GM12878 (cell line): ENCODE results near the gene RAPGEF6. TPM values are rescaled to one million over a fixed set of nuclear protein-coding genes. Genes with fewer than 3 reads are reported as not detected.

Experiments used
- ATAC-seq: fragments of 200-7000 bp; cut with Tn5 transposase; 3 replicates; pipeline ENCODE4 v1.9.1; 2020; ENCODE audit warnings: mild to moderate bottlenecking, moderate library complexity
- BruUV-seq: library from RNA; stranded (reverse); fragments of 400-500 nt; replicated peaks from 2 replicates; lab custom pipeline; 2021; lab: Mats Ljungman, UMichigan
- CTCF ChIA-PET: fragments of 300-600 bp; sonication (Branson Sonifier 250); formaldehyde crosslinking; extraction: SDS; loops from one replicate; lab custom pipeline; 2021; ENCODE audit warnings: inconsistent platforms; lab: Yijun Ruan, JAX
- POLR2A ChIA-PET: fragments of 350-600 bp; formaldehyde crosslinking; extraction: SDS; loops from one replicate; lab custom pipeline; 2021; ENCODE audit warnings: inconsistent platforms; lab: Charles Lee
- RAD21 ChIA-PET: fragments of 300-600 bp; sonication (Branson Sonifier 250); formaldehyde crosslinking; loops from one replicate; lab custom pipeline; 2023; ENCODE audit warnings: antibody characterized with exemption; ENCODE audit not compliant: unreplicated experiment; lab: Charles Lee
- SMC1A ChIA-PET: fragments of 300-600 bp; sonication (Branson Sonifier 250); formaldehyde crosslinking; loops from one replicate; lab custom pipeline; 2023; ENCODE audit not compliant: unreplicated experiment, uncharacterized antibody; lab: Charles Lee
- DNase-seq: peaks from one replicate; pipeline ENCODE4 v3.0.0-alpha.2; 2011; ENCODE audit warnings: low read depth, low spot score
- FAIRE-seq: peaks from 3 replicates; lab custom pipeline; 2011; peaks lifted over from hg19 to GRCh38; lab: Jason Lieb, UNC
- H2AFZ ChIP-seq: 2 replicates; pipeline ENCODE4 v1.6.0; 2011; ENCODE audit warnings: low read depth, low read length, control low read depth; ENCODE audit not compliant: control insufficient read depth
- H3K27ac ChIP-seq: 2 replicates; pipeline ENCODE4 v1.5.1; 2011; ENCODE audit warnings: control low read depth; ENCODE audit not compliant: control insufficient read depth, insufficient read depth
- H3K27me3 ChIP-seq, 2 experiments: replicated peaks in 1 of 2; 2 replicates each; pipeline versions ENCODE4 v1.6.0 to v1.6.1; 2011; ENCODE audit warnings: low read length in 1 of 2; ENCODE audit not compliant: control insufficient read depth in 2 of 2, insufficient read depth in 2 of 2
- H3K36me3 ChIP-seq, 2 experiments: 2 replicates each; pipeline ENCODE4 v1.5.1; 2011; ENCODE audit warnings: low read length in 1 of 2; ENCODE audit not compliant: control insufficient read depth in 2 of 2, insufficient read depth in 2 of 2
- H3K4me1 ChIP-seq: 2 replicates; pipeline ENCODE4 v1.6.1; 2011; ENCODE audit warnings: mild to moderate bottlenecking, low read length, moderate library complexity, mixed read lengths; ENCODE audit not compliant: control insufficient read depth, insufficient read depth
- H3K4me2 ChIP-seq: 2 replicates; pipeline ENCODE4 v1.6.0; 2011; ENCODE audit warnings: control low read depth; ENCODE audit not compliant: control insufficient read depth, insufficient read depth
- H3K4me3 ChIP-seq: fragments of 200-600 bp; sonication (generic); 2 replicates; pipeline ENCODE4 v1.5.1; 2016
- H3K79me2 ChIP-seq: 2 replicates; pipeline ENCODE4 v1.6.0; 2011; ENCODE audit warnings: low read length; ENCODE audit not compliant: control insufficient read depth, insufficient read depth
- H3K9ac ChIP-seq: 2 replicates; pipeline ENCODE4 v1.8.0; 2011; ENCODE audit warnings: low read length, control low read depth, mixed read lengths; ENCODE audit not compliant: control insufficient read depth, insufficient read depth
- H3K9me3 ChIP-seq: replicated peaks from 3 replicates; pipeline ENCODE4 v1.5.1; 2011; ENCODE audit warnings: mild to moderate bottlenecking, low read length; ENCODE audit not compliant: control insufficient read depth, insufficient read depth
- H4K20me1 ChIP-seq: 2 replicates; pipeline ENCODE4 v1.6.0; 2011; ENCODE audit not compliant: control insufficient read depth, insufficient read depth
- CHD2 ChIP-seq: IDR thresholded peaks from 2 replicates; pipeline ENCODE4 v1.6.1; 2011; ENCODE audit warnings: low read depth, low read length, improper control_type of control experiment, borderline replicate concordance
- CREM ChIP-seq: IDR thresholded peaks from 2 replicates; pipeline ENCODE4 v1.6.1; 2014; ENCODE audit warnings: antibody characterized with exemption, low read depth
- GATAD2B ChIP-seq: fragments of 450-650 bp; conservative IDR thresholded peaks from 2 replicates; pipeline ENCODE4 v1.6.1; 2017; ENCODE audit warnings: low read depth, mild to moderate bottlenecking, moderate library complexity
- MYC ChIP-seq: IDR thresholded peaks from 2 replicates; pipeline ENCODE4 v1.6.1; 2011; ENCODE audit warnings: mild to moderate bottlenecking, low read length, moderate library complexity, inconsistent platforms; ENCODE audit not compliant: insufficient read depth, insufficient replicate concordance, insufficient read length, severe bottlenecking
- NFXL1 ChIP-seq: fragments of 450-650 bp; IDR thresholded peaks from 2 replicates; pipeline ENCODE4 v1.6.1; 2017; ENCODE audit warnings: antibody characterized with exemption, mild to moderate bottlenecking, borderline replicate concordance
- NFYA ChIP-seq: IDR thresholded peaks from 2 replicates; pipeline ENCODE4 v1.6.1; 2011; ENCODE audit warnings: low read depth, mild to moderate bottlenecking, low read length, improper control_type of control experiment, borderline replicate concordance
- NFYB ChIP-seq: IDR thresholded peaks from 2 replicates; pipeline ENCODE4 v1.6.1; 2011; ENCODE audit warnings: low read depth, mild to moderate bottlenecking, low read length, improper control_type of control experiment, moderate library complexity; ENCODE audit not compliant: insufficient read depth
- RCOR1 ChIP-seq: conservative IDR thresholded peaks from 2 replicates; pipeline ENCODE4 v1.6.1; 2012; ENCODE audit warnings: low read depth, low read length, improper control_type of control experiment
- RELA ChIP-seq: fragments of 450-650 bp; IDR thresholded peaks from 2 replicates; pipeline ENCODE4 v1.8.0; 2014; ENCODE audit warnings: borderline replicate concordance; ENCODE audit not compliant: partially characterized antibody
- TAF1 ChIP-seq: IDR thresholded peaks from 2 replicates; pipeline ENCODE4 v1.6.1; 2011; ENCODE audit warnings: mild to moderate bottlenecking, low read depth, low read length, borderline replicate concordance
- WGBS: methylation state at CpG from one replicate; pipeline ENCODE4 v1.1.6; 2016; ENCODE audit warnings: low lambda C conversion rate; ENCODE audit not compliant: insufficient replicate concordance, insufficient coverage; ENCODE audit errors: missing lambda C conversion rate; 5-methylcytosine and 5-hydroxymethylcytosine counted together
- in situ Hi-C: fragments of 300-500 bp; cut with MboI; formaldehyde crosslinking; loops from 9 replicates; pipeline ENCODE4 v1.14.3; 2018; ENCODE audit warnings: mixed read lengths
- intact Hi-C: fragments of 100-400 bp; cut with micrococcal nuclease; formaldehyde crosslinking; loops from one replicate; pipeline ENCODE4 v1.14.2; 2022; ENCODE audit not compliant: unreplicated experiment
- polyA plus RNA-seq, 11 experiments: library from polyadenylated mRNA; depleted of rRNA in 4 of 11; unstranded in 6 of 11; stranded (reverse) in 5 of 11; fragments of >200 nt; fragmentation: Nextera tagmentation in 4 of 11; fragmentation: Illumina TruSeq in 1 of 11; extraction: Ambion mirVana in 4 of 11; extraction: Trizol in 1 of 11; gene quantifications; 1 replicate in 1 of 11; 2 replicates in 10 of 11; pipeline versions ENCODE4 v1.2.1 to v1.2.3, GENCODE V29; 2011 to 2016; ENCODE audit warnings: inconsistent platforms in 2 of 11, missing spikeins in 2 of 11, low read depth in 1 of 11
- total RNA-seq, 4 experiments: library from RNA; depleted of rRNA in 3 of 4; stranded (reverse); fragments of >200 nt in 3 of 4; fragmentation: Illumina TruSeq in 1 of 4; extraction: Trizol in 1 of 4; gene quantifications; 2 replicates each; pipeline versions ENCODE4 v1.2.1 to v1.2.3, GENCODE V29; 2013 to 2021
- TF ChIP-seq, protein P1 (sequence below): fragments of 450-650 bp; IDR thresholded peaks from 2 replicates; pipeline ENCODE4 v1.6.1; 2018; ENCODE audit warnings: mild to moderate bottlenecking, low read depth, moderate library complexity; ENCODE audit not compliant: partially characterized antibody
- TF ChIP-seq, protein P2 (sequence below): IDR thresholded peaks from 2 replicates; pipeline ENCODE4 v1.6.1; 2011; ENCODE audit warnings: mild to moderate bottlenecking, low read depth, low read length, moderate library complexity; ENCODE audit not compliant: insufficient replicate concordance

Gene RAPGEF6
- total and polyA plus RNA-seq, 10 of the 15 experiments (the other 5 are each of a cell fraction or from before 2014, with no cell fraction given): 2.9 to 24.0 (median 14.2) TPM

DNA sequence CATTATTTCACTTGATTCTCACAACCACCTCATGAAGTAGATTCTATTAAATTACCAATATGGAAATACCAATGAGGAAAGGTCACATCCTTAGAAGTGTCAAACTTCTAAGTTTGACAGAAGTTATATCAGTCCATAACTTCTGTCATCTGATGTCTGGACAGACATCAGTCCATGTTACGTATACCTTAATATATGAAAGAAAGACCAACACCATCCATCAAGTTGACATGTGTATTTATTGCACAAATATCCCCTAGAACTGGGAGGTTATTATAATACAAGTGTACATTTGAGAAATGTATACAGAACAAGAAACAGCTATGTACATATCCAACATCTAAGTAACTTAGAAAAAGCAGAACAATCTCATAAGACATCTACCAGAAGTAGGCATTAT is 6.5 kb upstream of the RAPGEF6 start:
- CTCF ChIA-PET: interaction anchor here (3.6 kb wide), 1 partner anchor 52 kb away, joined by 13 read pairs; no protein-coding TSS in a partner anchor
- in situ Hi-C loops: no loop called here
- RAD21 ChIA-PET: interaction anchor here (1.3 to 1.6 kb wide), 4 partner anchors 9 to 366 kb away, joined by 3 to 5 read pairs (median 4); no protein-coding TSS in a partner anchor
- H3K9ac ChIP-seq: no peak overlapping the region
- H3K79me2 ChIP-seq: no peaks in the 10 kb centered on the region; the same call in 1 of the 2 replicates
- DNase-seq: no peak
- no peak for FAIRE-seq
- TF ChIP-seq CHD2 (no peak), NFXL1 (no peak), CREM (no peak), NFYB (no peak), RCOR1 (no peak), NFYA (no peak), MYC (no peak), RELA (no peak), TAF1 (no peak), GATAD2B (no peak)
- TF ChIP-seq, protein P1, sequence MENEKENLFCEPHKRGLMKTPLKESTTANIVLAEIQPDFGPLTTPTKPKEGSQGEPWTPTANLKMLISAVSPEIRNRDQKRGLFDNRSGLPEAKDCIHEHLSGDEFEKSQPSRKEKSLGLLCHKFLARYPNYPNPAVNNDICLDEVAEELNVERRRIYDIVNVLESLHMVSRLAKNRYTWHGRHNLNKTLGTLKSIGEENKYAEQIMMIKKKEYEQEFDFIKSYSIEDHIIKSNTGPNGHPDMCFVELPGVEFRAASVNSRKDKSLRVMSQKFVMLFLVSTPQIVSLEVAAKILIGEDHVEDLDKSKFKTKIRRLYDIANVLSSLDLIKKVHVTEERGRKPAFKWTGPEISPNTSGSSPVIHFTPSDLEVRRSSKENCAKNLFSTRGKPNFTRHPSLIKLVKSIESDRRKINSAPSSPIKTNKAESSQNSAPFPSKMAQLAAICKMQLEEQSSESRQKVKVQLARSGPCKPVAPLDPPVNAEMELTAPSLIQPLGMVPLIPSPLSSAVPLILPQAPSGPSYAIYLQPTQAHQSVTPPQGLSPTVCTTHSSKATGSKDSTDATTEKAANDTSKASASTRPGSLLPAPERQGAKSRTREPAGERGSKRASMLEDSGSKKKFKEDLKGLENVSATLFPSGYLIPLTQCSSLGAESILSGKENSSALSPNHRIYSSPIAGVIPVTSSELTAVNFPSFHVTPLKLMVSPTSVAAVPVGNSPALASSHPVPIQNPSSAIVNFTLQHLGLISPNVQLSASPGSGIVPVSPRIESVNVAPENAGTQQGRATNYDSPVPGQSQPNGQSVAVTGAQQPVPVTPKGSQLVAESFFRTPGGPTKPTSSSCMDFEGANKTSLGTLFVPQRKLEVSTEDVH: no peak
- TF ChIP-seq, protein P2, sequence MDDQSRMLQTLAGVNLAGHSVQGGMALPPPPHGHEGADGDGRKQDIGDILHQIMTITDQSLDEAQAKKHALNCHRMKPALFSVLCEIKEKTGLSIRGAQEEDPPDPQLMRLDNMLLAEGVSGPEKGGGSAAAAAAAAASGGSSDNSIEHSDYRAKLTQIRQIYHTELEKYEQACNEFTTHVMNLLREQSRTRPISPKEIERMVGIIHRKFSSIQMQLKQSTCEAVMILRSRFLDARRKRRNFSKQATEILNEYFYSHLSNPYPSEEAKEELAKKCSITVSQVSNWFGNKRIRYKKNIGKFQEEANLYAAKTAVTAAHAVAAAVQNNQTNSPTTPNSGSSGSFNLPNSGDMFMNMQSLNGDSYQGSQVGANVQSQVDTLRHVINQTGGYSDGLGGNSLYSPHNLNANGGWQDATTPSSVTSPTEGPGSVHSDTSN: no peak
- H3K4me3 ChIP-seq: no peak overlapping the region
- POLR2A ChIA-PET: interaction anchor here (0.7 to 0.9 kb wide), 3 partner anchors 9 to 152 kb away, joined by 3 to 4 read pairs (median 4); no protein-coding TSS in a partner anchor
- no peaks in the 10 kb centered on the region for H3K27me3 ChIP-seq
- no peak overlapping the region for H3K4me2 ChIP-seq
- intact Hi-C loops: no loop called here
- no peak overlapping the region for H3K27ac ChIP-seq
- no peaks in the 10 kb centered on the region for H3K9me3 ChIP-seq
- peaks cover 0 to 4% of the 10 kb centered on the region in 2 experiments; a peak in 1 of 4 replicates for H3K36me3 ChIP-seq
- peaks cover 24% of the 10 kb centered on the region for H3K4me1 ChIP-seq
- H4K20me1 ChIP-seq: no peaks in the 10 kb centered on the region
- BruUV-seq: no TSS peak
- no peak overlapping the region for H2AFZ ChIP-seq
- ATAC-seq: no peak
- SMC1A ChIA-PET: interaction anchor here (1.1 to 2.8 kb wide), 4 partner anchors 7 to 365 kb away, joined by 3 to 12 read pairs (median 4); no protein-coding TSS in a partner anchor
- WGBS: 92% methylated on average over 1 of the region's 1 CpG
